Transverse colon (tissue), 4 donors: ENCODE measurements around the gene LSM14A. TPM values are rescaled to one million over a fixed set of nuclear protein-coding genes. Genes with fewer than 3 reads are reported as not detected.
"Not testable (repeated sequence)": the region's sequence is repeated elsewhere in the genome, so short reads cannot be mapped to it uniquely, and the experiment has no call there.

Source experiments
- DNase-seq: peaks from one replicate; pipeline ENCODE4 v3.0.0-alpha.2; 2019
- H3K27ac ChIP-seq, 4 donors: fragments of 200-600 bp; sonication (generic); 2 replicates each; pipeline ENCODE4 v1.5.1; 2016 to 2018; ENCODE audit warnings: inconsistent platforms in 4 of 4
- H3K27me3 ChIP-seq: fragments of 200-600 bp; sonication (generic); 2 replicates; pipeline ENCODE4 v1.5.1; 2017; ENCODE audit warnings: inconsistent platforms
- H3K36me3 ChIP-seq, 4 donors: fragments of 200-600 bp; sonication (generic); 2 replicates each; pipeline ENCODE4 v1.5.1; 2017 to 2019; ENCODE audit warnings: inconsistent platforms in 4 of 4
- H3K4me1 ChIP-seq, 4 donors: fragments of 200-600 bp; sonication (generic); 2 replicates each; pipeline ENCODE4 v1.5.1; 2017 to 2020; ENCODE audit warnings: inconsistent platforms in 4 of 4
- H3K4me3 ChIP-seq, 4 donors: fragments of 200-600 bp; sonication (generic); 1 replicate in 1 of 4; 2 replicates in 3 of 4; pipeline versions ENCODE4 v1.5.1 to v1.6.1; 2017 to 2019; ENCODE audit warnings: inconsistent platforms in 4 of 4
- H3K9me3 ChIP-seq, 2 donors: fragments of 200-600 bp; sonication (generic); 2 replicates each; pipeline ENCODE4 v1.5.1; 2017 to 2019; ENCODE audit warnings: inconsistent platforms in 2 of 2
- CTCF ChIP-seq, 5 experiments: fragments of 200-600 bp in 3 of 5; fragments of 450-650 bp in 2 of 5; sonication (generic) in 3 of 5; IDR thresholded peaks; 1 replicate in 2 of 5; 2 replicates in 3 of 5; pipeline ENCODE4 v1.5.1; 2016 to 2017; ENCODE audit warnings: antibody characterized with exemption in 5 of 5, inconsistent platforms in 3 of 5, mild to moderate bottlenecking in 2 of 5, moderate library complexity in 1 of 5
- EP300 ChIP-seq: sonication (generic); formaldehyde crosslinking; IDR thresholded peaks from one replicate; pipeline ENCODE4 v1.6.1; 2017; ENCODE audit warnings: antibody characterized with exemption, low read depth
- POLR2A ChIP-seq: fragments of 450-650 bp; IDR thresholded peaks from one replicate; pipeline ENCODE4 v1.6.1; 2016; ENCODE audit warnings: antibody characterized with exemption, mild to moderate bottlenecking, moderate library complexity
- POLR2AphosphoS5 ChIP-seq, 3 donors: sonication (generic); formaldehyde crosslinking; IDR thresholded peaks; one replicate each; pipeline ENCODE4 v1.6.1; 2016; ENCODE audit warnings: antibody characterized with exemption in 3 of 3
- WGBS, 2 donors: methylation state at CpG; one replicate each; pipeline ENCODE4 v1.1.5; 2018; ENCODE audit warnings: low coverage in 1 of 2; 5-methylcytosine and 5-hydroxymethylcytosine counted together
- in situ Hi-C, 4 donors: fragments of 200-750 bp; cut with MboI; loops; one replicate each; pipeline versions ENCODE4 v1.15.0 to v1.15.1; 2017; ENCODE audit warnings: low sequenced_read_pairs in 3 of 4, low pct_ligation_motif_present in 1 of 4, low pct_unique_long_range_greater_than_20kb in 1 of 4
- intact Hi-C: fragments of 100-400 bp; cut with DNase I; formaldehyde crosslinking; loops from one replicate; pipeline ENCODE4 v1.15.1; 2023; ENCODE audit warnings: low total_unique reads
- total RNA-seq, 4 donors: library from RNA; depleted of rRNA; stranded (reverse); fragments of >200 nt; gene quantifications; one replicate each; pipeline ENCODE4 v1.1.0, GENCODE V29; 2016

Gene LSM14A
- total RNA-seq, 4 donors from 2014 or later: 88.4 to 211 (median 119) TPM

GRCh38 chr19:34215006-34215665 lies 42.8 kb downstream of the LSM14A start:
- WGBS, 2 donors: 99 to 100% methylated on average over 3 of the region's 3 CpGs
- Histone ChIP-seq H3K27me3 (no peaks in the 10 kb centered on the region), H3K4me1 (peaks cover 0 to 23% (median 1%) of the 10 kb centered on the region in 4 donors), H3K4me3 (no peak overlapping the region), H3K36me3 (peaks cover 0 to 38% (median 11%) of the 10 kb centered on the region in 4 donors), H3K27ac (no peak overlapping the region), H3K9me3 (no peaks in the 10 kb centered on the region)
- in situ Hi-C loops: no loop called here
- no peak for DNase-seq
- TF ChIP-seq POLR2AphosphoS5 (IDR thresholded peaks at IDR 0.05) (no peak), CTCF (IDR thresholded peaks at IDR 0.05) (no peak), EP300 (no peak), POLR2A (no peak)
- intact Hi-C loops: no loop called here

GRCh38 chr19:34215666-34216038 lies 43.3 kb downstream of the LSM14A start:
- no peaks in the 10 kb centered on the region for H3K9me3 ChIP-seq
- in situ Hi-C loops (no loop called here), intact Hi-C loops (no loop called here)
- no peak for DNase-seq
- peaks cover 0 to 35% (median 8%) of the 10 kb centered on the region in 4 donors for H3K36me3 ChIP-seq
- no peaks in the 10 kb centered on the region for H3K27me3 ChIP-seq
- no peak for TF ChIP-seq EP300
- no peak for TF ChIP-seq POLR2A
- no peak for TF ChIP-seq CTCF (IDR thresholded peaks at IDR 0.05)
- no peak for TF ChIP-seq POLR2AphosphoS5 (IDR thresholded peaks at IDR 0.05)
- H3K27ac ChIP-seq: no peak overlapping the region
- 95 to 97% methylated on average over 3 of the region's 3 CpGs for WGBS, 2 donors
- no peak overlapping the region for H3K4me3 ChIP-seq
- peaks cover 0 to 23% (median 1%) of the 10 kb centered on the region in 4 donors for H3K4me1 ChIP-seq

GRCh38 chr19:34216745-34217219 lies 44.5 kb downstream of the LSM14A start:
- H3K9me3 ChIP-seq, DNase-seq, in situ Hi-C loops, H3K27me3 ChIP-seq, intact Hi-C loops, H3K27ac ChIP-seq, H3K4me3 ChIP-seq: not testable (repeated sequence)
- Histone ChIP-seq H3K4me1 (peaks cover 0 to 23% (median 1%) of the 10 kb centered on the region in 4 donors), H3K36me3 (peaks cover 0 to 33% (median 8%) of the 10 kb centered on the region in 4 donors)
- 63 to 78% methylated on average over 10 to 14 of the region's 14 CpGs for WGBS, 2 donors

- no peaks in the 10 kb centered on the region for H3K27me3 ChIP-seq
- peak overlapping the region; percentile 25 to 49 (median 32) for H3K27ac ChIP-seq
- TF ChIP-seq CTCF (IDR thresholded peaks at IDR 0.05) (no peak), EP300 (no peak)
- peaks cover 0 to 23% (median 1%) of the 10 kb centered on the region in 4 donors for H3K4me1 ChIP-seq
- no peaks in the 10 kb centered on the region for H3K9me3 ChIP-seq
- peak; percentile 43 for DNase-seq
- WGBS, 2 donors: 19 to 54% methylated on average over 4 to 18 of the region's 18 CpGs
- peaks cover 0 to 47% (median 13%) of the 10 kb centered on the region in 4 donors for H3K36me3 ChIP-seq
- intact Hi-C loops (no loop called here), in situ Hi-C loops (no loop called here)
- H3K4me3 ChIP-seq: no peak overlapping the region
These were observed 45.9 kb downstream of the LSM14A start for GRCh38 chr19:34217952-34218817.
